ENCODE results near the gene MCUB.

- TF ChIP-seq POLR2A (IDR thresholded peaks at IDR 0.05) (no peak), CTCF (IDR thresholded peaks at IDR 0.05) (no peak)
Observed at GRCh38 chr4:109730619-109731545, 170.8 kb downstream of the MCUB start.

All from testis (tissue), 2 donors.